ENCODE measurements around the gene ZBTB3.
"Not testable (repeated sequence)": the region's sequence is repeated elsewhere in the genome, so short reads cannot be mapped to it uniquely, and the experiment has no call there.

Gene ZBTB3

DNA sequence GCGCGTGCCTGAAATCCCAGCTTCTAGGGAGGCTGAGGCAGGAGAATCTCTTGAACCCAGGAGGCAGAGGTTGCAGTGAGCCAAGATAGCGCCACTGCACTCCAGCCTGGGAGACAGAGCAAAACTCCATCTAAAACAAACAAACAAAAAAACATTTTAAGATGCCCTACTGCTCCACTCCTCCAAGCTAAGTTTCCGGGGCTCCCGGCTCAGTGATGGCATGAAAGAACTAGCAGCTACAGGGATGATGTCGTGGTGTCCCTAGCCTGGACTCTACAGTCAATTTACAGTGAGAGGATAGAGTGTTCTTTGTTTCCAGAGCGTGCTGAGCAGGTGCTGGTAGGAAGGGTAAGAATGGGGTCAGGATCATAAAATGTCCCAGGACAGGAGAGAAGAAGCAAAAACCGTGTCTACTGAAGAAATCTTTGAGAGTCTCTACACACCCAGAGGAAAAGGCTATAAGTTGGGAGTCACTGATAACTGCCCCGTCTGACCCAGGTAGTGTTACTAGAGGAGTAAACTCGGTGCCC lies 1.2 kb upstream of the ZBTB3 start:
- no peak for DNase-seq

DNA sequence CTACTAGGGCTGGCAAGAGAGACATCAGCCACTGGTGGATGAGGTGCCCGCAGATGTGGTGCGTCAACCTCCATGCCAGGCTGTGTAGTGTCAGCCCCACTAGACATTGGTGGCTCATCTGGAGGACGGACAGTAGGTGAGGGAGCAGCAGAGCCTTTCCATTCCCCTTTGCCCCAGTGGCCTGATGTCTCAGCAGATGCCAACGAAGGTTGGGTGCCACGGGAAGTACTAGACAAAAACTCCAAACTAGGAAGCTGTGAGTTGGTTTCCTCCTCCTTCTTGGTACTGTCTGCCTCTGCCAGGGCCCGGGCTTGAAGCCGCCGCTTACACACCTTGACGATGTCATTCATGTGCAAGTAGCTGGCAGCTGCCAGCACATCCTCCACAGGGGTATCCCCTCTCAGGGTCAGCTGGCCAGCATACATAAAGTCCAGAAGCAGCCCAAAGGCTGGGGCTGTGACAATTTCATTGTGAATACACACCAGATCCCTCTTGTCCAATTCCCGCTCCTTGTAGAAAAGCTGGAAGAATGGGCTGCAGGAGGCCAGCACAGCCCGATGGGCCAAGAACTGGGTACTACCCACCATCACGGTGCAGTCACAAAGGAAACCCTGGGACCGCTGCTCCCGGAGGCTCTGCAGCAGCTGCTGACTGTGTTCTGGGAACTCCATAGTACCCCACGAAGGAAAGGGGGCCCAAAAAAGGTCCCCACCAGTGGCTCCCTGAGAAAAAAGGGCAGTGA lies 795 bp downstream of the ZBTB3 start:
- DNase-seq: no peak

DNA sequence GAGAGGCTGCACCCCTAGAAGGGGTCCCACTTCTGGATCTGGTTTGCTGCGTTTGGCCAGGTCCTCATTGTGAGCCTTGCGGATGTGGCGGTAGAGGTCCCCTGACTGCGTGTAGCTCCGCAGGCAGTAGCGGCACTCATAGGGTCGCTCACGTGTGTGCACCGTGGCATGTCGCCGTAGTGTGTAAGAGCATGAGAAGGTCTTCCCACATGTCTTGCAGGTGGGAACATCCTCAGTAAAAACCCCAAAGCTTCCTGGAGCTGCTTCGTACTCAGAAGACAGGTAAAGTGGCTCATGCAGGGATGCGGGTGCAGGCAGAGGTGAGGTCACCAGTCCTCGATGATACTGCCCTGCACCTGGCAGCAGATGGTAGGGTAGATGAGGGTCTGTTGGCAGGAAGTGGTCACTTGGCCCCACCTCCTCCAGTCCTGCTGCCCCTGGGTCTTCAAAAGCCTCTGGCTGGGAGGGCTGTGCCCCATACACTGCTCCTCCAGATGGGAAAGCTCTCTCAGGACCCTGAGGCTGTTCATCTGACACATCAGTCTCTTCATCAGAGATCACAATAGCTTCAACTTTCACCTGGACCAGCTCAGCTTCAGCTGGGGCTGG lies 1.7 kb downstream of the ZBTB3 start:
- DNase-seq: no peak

DNA sequence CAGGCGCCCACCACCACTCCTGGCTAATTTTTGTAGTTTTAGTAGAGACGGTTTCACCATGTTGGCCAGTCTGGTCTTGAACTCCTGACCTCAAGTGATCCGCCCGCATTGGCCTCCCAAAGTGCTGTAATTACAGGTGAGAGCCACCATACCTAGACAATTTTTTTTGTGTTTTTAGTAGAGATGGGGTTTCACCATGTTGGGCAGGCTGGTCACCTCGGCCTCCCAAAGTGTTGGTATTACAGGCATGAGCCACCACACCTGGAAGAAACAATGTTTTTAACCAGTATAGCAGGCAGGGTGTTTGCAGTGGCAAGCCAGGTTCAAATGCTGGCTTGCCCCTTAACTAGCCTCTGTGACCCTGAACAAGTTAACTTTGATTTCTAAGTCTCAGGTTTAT lies 4.0 kb downstream of the ZBTB3 start:
- DNase-seq: not testable (repeated sequence)

DNA sequence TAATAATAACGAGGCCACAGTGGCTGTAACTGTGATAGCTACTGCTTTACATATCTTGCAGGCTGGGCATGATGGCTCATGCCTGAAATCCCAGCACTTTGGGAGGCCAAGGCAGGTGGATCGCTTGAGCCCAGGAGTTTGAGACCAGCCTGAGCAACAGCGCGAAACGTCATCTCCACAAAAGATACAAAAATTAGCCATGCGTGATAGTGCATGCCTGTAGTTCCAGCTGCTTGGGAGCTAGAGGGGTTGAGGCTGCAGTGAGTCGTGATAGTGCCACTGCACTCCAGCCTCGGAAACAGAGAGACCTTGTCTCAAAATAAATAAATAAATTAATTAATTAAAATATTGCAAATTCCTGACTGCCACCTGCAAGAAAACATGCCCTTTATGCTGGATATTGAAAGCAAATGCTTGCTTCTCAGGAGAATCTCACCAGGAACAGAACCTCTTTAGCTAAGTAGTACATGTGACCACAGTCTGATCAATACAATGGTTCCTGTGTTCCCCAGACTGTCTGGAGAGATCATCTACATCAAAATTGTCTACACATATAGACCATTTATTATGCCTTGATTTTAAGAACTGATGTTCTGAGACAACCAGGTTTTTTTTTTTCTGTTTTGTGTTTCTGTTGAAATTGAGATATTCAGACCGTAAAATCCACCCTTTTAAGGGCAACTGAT lies 6.3 kb downstream of the ZBTB3 start:
- peak; percentile 6 for DNase-seq

DNA sequence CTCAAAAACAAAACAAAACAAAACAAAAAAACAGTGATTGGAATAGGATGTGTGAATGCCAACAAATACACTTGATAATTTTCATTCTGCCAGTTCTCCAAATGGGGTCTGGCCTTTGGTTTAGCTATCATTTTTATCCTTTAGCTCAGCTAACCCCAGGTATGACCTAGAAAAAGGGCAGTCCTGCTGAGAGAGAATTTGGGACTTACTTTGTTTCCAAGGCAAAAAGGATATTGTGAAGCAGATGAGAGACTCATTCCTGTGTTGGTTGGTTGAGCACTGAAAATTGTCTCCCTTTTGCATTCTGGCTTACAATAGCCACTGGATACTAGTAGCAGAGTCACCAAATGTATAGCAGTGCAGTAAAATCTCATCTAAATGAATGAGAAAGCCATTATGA lies 16.8 kb downstream of the ZBTB3 start:
- no peak for DNase-seq

DNA sequence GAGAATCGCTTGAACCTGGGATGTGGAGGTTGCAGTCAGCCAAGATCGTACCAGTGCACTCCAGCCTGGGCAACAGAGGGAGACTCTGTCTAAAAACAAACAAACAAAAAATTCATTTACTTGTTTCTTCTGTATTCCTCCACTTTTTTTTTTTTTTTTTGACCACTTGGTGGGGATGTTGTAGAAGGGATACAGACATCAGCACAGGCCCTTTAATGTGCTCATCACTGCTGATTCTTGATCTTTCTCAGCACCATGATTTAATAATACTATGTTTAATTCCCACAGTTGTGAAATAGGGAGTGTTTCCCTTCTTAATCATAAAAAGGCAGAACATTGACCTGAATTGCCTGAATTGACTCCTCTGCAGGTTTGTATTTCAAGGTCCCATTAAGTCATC lies 21.1 kb downstream of the ZBTB3 start:
- peak; percentile 20 for DNase-seq

DNA sequence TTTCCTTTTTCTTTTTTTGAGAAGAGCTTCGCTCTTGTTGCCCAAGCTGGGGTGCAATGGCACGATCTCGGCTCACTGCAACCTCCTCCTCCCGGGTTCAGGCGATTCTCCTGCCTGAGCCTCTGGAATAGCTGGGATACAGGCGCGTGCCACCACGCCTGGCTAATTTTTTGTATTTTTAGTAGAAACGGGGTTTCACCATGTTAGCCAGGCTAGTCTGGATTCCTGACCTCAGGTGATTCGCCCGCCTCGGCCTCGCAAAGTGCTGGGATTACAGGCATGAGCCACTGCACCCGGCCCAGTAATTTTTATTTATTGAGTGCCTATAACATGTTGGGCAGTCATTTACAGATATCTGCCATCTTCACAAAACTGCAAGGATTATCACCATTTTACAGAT lies 23.9 kb downstream of the ZBTB3 start:
- DNase-seq: not testable (repeated sequence)

DNA sequence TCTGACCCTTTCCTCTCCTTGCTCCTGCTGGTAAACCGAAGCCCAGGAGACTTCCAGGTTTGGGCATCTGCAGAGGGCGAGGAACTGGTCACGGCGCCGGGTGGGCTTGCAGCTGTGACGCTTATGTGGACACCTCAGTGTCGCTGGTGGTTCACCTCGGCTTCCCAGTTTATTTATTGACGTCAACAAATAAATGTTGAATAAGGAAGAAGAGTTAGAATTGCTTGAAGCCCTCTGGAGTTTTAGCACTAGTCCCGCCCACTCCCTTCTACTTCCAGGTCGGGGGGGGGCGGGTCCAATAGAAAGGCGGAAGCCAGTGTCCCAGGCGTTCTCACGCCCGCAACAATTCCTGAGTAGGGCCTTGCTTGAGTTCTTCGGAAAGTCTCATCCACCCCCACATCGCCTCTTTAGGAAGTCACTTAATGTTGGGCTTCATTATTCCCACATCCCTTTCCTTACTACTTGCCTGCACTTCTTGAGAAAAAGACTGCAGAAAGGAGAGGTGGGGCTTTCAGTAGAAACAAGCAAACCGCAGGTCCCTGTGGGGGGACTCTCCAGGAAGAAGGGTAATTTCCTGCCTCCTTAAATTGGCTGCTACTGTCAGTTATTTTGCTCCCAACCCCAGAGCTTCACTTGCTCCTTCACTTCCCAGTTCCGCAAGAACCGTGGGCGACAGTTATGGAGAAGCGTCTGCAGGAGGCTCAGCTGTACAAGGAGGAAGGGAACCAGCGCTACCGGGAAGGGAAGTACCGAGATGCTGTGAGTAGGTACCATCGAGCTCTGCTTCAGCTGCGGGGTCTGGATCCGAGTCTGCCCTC lies 25.6 kb downstream of the ZBTB3 start, which contains the start of gene TTC9C:
TSS of gene TTC9C (plus strand) at position 316 of the 818 bp plus-strand sequence. CDS start at position 679, 363 bp downstream.
- DNase-seq: peak; percentile 84

DNA sequence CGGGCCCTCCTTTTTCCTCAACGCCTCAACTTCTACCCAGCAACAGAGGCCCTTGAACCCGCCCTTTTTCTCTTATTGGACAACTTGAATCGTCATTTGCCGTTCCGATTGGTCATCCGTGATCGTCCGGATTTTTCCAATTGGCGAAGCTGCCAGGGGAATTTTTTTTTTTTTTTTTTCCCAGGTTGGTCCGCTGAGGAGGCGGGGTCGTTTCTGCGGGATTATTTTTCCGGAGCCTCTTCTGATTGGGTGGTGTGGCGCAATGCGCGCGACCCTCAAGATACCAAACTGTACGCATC lies 26.1 kb downstream of the ZBTB3 start:
- peak; percentile 98 for DNase-seq

DNA sequence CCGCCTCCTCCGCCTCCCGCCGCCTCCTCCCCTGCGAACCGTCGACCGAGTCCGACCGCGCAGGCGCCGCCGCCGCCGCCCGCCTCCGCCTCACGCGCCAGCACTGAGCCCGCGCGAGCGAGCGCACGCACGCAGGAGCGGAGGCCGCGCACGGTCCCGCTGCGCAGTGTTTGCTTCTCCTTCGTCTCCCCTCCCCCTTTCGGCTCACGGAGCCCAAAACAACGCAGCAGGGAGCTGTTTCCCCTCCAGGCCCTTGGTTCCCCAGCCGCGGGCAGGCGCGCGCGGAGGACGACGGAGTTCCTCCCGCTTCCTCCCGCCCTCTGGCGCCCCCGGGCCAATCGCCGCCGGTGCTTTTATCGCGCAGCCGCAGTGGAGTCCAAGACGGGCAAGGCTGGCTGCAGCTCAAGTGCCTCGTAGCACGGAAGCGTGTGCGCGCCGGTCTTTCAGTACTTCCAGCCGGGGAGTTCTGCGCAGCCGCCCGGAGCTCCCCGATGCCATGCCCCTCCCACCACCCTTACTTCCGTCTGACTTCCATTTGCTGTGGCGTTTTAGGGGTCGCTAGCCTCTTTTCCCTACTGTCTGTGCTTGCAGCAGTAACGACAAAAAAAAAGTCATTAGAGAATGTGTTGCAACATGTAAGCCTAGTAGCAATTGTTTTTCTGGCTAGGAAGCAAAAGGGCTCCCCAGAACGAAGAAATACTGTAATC lies 26.6 kb downstream of the ZBTB3 start, which contains the start of gene HNRNPUL2:
TSS of gene HNRNPUL2 (minus strand) at position 293 of the 707 bp plus-strand sequence. CDS start 301 bp downstream, outside the sequence.
- peak; percentile 99 for DNase-seq

DNA sequence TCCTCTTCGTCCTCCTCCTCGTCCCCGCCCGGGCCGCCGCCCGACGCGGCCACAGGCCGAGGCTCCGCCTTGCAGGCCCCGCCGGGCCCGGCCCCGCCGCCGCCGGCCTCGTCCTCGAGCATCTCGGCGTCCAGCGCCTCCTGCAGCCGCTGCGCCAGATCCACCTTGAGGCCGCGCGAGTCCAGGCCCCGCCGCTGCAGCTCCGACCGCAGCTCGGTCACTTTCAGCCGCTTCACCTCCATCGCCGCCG lies 27.1 kb downstream of the ZBTB3 start:
- no peak for DNase-seq

DNA sequence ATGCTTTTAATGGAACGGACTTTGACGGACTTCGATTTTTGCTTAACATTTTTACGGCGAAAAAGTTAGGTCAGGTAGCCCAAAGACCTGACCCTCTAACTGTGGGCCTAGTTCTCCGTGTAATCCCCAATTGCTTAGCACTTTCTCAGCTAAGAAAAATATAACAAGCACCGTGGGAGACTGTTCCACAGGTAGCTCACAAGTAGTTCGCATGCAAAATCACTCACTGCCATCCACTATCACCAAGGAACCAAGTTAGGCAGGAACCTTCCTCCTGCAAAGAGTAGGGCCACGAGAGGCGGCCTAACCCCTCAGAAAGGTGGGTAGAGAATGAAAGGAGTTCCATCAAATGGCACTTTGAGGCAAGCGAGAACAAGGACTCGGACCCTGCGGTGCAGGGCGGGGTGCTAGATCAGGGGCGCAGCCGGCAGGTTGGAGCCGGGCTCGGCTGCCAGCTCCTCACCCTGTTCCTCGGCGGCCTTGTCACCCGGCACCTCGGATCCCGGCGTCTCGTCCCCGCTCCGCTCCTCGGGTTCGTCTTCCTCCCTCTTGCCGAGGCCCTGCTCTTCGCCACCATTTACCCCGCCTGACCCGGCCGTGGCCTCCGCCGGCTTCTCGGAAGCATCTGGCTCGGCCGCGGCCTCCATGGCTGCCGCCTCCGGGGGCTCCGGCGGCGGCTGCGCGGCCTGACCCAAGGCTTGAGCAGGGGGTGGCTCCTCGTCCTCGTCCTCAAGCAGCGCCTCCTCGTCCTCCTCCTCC lies 27.6 kb downstream of the ZBTB3 start:
- no peak for DNase-seq

DNA sequence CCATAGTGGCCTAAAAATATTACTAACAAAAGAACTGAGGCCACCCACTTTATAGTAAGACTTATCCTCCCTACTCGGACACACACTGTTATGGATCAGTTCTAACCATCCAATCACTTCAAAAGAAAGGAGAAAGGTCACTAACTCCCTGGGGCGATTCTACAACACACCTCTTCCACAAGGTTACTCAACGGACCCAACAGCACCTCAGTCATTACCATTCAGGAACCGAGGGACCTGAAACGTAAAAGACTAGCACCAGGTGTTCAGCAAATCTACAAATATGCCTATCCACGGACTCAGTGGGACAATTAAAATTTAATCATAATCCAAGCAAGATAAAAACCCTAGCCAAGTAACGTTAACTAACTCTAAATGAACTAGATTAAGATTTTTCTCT lies 28.3 kb downstream of the ZBTB3 start:
- no peak for DNase-seq

DNA sequence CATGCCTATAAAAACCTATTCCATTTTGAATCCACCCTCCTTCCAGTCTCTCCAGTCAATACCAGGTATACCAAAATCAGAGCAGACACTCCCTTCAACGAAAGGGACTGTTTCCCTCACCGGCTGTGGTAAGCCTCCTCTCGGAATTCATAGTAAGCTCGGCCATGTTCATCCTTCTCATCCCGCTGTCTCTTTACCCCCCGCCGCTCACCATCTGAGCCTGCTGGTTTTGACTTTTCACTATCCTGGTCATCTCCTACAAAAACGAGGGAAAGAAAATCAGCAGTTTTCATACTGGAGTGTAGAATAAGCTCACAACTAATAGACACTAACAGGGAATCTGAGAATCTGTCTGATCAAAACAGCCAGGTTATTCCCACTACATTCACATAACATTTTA lies 29.8 kb downstream of the ZBTB3 start:
- no peak for DNase-seq

DNA sequence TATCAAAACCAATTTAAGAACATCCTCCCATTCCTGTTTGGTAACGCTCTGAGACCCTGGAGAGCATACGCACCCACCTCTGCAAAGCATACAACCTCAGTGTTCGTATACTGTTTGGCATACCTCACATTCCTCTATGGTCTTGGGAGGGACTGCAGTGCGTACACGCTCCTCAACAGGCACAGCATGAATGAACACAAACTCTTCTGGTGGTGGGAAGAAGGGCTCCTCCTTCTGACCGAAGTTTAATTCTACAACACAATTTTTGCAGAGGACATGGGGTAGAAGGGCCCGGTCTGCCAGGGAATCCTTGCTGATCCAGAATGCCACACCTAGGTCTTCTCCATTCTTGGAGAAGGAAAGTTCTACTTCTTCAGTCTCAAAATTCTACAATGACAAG lies 32.0 kb downstream of the ZBTB3 start:
- DNase-seq: no peak

DNA sequence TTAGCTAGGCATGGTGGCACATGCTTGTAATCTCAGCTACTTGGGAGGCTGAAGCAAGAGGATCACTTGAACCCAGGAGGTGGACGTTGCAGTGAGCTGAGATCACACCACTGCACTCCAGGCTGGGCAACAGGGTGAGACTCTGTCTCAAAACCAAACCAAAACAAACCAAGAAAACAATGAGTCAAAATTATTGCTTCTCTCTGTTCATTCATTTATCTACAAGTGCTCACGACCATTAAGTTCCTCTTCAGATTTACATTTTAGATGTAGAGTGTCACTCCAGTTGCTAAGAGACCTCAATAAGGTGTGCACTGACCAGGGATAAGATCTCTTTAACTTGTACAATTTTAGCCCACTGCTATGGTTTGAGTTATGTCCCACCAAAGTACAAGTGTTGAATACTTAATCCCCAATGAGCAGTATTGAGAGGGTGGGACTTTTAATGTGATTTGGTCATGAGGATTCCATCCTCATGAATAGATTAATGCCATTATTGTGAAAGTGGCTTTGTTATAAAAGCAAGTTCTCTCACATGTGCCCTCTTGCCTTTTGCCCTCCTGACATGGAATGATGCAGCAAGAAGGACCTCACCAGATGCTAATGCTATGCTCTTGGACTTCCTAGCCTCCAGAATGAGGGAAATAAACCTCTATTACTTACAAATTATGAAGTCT lies 34.5 kb downstream of the ZBTB3 start:
- DNase-seq: no peak

DNA sequence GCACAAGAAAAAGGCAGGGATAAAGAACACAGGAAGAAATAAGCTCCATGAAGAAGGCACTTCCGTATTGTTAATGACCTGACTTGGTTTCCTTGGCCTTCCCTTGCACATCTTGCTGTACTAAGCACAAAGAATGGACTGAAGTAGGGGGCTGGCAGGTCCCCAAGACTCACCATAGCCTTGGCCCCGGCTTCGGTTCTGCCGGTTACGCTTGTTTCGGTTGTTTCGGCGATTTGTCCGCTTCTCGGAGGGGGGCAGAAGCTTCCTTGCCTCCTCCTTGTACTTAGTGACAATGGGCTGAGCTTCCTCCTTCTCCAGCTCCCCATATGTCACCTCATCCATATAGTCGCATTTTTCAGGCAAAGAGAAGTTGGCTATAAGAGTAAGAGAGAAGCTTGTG lies 37.1 kb downstream of the ZBTB3 start:
- no peak for DNase-seq

DNA sequence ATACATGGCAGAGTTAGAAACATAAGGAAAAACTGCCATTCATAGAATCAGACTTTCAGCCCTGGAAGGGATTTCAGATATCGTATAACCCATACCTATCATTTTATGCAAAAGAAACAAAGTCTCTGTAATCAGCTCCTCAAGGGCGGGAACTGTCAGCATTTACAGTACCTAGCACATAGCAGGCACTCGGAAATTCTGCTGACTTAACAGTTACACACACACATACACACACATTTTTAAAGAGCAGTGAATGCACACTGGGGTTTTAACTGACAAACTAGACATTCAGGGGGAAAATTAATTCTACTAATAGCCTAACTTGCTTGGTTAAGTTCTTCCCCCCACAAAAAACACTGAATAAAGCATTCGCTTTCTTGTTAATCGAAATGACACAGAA lies 37.8 kb downstream of the ZBTB3 start:
- DNase-seq: no peak

DNA sequence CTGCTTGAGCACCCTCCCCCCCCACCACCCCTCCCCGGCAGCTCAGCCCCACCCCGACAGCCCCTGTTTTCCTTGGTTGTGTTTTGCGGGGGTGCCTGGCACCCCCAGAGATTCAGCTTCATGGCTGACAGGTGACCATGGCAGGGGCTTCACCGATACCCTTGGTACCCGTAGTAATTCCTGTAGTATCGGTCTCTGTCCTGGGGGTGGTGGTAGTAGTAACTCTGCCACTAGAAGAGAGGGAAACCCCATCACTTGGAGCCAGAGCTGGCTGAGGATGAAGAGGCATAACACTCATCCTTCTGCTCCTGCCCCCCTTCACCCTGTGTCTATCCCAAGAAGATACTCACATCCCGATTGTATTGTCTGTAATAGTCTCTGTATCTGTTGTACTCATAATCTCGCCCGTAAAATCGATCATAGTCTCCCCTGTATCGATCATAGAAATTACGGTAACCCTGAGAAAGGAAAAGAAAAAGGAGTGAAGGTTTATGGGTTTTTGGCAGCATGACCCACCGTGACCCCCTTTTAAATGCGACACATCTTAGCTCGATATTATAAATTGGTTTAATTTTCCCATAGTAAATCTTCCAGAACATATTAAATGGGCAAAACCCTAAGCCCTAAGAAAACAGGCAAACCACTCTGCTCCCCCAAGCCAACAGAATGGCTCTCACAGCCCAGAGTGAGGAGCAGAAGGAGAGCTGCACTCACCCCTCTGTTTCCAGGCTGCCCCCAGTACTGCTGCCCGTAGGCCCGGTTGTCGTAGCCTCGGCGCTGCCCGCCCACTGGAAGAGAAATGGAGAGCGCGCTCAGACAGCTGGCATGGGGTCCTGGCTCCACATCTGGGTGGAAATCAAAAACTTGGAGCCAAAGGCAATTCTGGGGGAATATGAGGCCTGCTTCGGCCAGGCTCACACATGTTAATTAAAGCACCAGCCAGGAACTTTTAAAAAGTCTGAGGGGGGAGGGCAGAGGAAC lies 38.5 kb downstream of the ZBTB3 start:
- no peak for DNase-seq
